HG02588 (cell line): ENCODE results near the gene SDK1.
"Not testable (repeated sequence)": the region's sequence is repeated elsewhere in the genome, so short reads cannot be mapped to it uniquely, and the experiment has no call there.

Source experiments
- ATAC-seq: cut with Tn5 transposase; IDR thresholded peaks from one replicate; pipeline ENCODE4 v1.9.1; 2021; ENCODE audit warnings: mild to moderate bottlenecking, moderate library complexity; ENCODE audit not compliant: unreplicated experiment

The SDK1 gene

DNA sequence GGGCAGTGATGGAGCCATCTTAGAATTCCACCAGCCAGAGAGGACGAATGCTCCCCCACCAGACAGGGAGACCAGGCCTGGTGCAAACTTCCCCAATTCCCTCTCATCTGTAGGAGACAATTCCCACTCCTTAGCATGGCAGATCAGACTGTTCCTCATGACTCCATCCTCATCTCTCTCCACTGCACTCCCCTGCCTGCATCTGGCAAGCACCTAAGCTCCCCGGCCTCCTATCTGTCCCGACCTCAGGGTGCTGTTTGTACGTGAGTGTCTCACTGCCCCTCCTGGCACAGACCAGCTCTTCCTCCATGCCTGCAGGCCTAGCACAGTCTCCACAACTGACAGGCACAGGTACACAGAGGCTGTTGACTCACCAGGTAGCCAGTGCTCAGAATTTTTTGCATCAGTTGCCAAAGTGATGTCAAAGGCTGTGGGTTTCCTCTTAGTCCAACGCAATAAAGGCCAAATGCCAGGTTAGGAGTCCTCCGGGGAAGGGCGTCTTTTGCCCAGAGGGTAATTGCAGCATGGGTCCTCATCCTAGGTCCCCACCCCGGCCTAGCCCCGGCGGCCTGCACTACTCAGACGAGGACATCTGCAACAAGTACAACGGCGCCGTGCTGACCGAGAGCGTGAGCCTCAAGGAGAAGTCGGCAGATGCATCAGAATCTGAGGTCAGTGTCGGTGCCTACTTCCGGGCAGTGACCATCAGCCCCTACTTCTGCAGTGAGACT lies 944.2 kb downstream of the SDK1 start:
- no peak for ATAC-seq

DNA sequence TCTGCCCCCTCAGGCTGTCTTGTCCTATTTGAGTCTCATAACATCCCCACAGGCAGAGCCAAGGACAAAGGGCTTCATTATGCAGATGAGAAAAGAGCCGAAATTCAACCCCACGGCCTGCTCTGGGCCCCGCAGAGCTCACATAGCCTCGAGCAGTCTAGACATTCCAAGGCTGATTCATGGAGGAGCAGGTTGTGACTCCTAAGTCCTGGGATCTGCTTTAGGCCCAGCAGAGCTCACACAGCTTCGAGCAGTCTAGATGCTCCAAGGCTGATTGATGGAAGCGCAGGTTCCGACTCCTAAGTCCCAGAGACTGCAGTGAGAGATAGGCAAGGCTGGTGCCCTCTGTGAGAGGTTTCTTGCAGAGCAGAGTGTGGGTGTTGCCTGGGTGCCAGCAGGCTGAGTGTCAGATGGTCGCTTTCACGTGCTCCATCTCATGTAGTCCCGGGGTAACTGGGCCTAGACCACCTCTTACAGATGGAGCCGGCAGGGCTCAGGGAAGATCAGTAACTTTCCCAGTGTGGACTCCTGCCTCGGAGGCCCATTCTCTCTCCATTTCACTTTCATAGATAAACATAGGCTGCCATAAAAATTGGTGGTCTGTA lies 944.9 kb downstream of the SDK1 start:
- ATAC-seq: no peak

DNA sequence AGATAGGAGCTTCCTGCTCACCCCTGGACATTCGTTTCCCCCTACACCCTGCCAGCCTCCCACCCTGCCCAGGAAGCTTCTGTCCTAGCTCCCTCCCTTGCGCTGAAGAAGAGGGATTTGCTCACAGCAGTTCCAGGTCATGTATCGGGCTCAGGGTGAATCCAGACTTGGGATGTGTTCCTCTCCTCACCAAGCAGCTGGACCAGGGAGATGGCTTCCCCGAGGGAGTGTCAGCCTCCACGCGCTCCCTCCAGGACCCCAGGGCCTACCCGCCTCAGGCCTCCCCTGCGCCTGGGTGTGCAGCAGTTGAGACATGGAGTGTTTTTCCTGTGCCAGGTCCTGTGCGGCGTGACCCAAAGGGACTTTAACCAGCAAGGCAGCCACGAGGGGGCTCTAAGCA lies 945.5 kb downstream of the SDK1 start:
- ATAC-seq: no peak

DNA sequence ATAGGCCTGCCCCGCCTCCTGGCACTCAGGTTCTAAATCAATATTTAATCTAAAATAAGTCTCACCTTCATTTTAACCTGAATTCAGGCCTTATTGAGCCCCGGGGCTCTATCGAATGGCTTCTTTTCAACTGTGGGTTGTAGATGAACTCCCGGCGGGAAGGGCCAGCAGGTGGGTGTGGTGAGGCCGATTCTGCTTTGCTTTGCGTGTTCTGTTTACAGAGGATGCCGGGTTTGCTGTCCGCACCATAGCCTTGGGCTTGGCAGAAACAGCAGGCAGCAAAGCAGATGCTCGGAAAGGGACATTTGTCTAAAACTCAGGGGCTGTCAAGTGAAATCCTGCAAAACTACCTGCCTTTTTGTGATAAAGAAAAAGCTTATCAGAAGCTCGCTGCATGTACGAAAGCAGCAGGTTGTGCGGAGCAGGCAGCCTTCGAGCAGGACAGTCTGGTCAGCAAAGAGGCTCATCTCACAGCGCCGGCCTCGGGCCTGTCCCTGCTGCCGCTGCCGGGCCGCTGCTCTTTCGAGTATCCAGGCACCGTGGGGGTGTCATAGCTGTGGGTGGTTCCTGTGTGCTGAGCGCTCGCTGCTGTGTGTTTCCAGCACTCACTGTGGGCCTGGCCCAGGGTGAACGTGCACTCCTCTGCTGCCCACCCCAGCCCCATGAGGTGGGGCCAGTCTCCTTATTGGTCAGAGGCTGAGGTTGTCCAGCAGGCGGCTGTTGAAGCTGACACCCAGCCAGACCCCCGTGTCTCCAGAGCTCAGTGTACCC lies 946.2 kb downstream of the SDK1 start:
- ATAC-seq: no peak

GRCh38 chr7:4248295-4248694 lies 947.2 kb downstream of the SDK1 start:
- ATAC-seq: no peak

DNA sequence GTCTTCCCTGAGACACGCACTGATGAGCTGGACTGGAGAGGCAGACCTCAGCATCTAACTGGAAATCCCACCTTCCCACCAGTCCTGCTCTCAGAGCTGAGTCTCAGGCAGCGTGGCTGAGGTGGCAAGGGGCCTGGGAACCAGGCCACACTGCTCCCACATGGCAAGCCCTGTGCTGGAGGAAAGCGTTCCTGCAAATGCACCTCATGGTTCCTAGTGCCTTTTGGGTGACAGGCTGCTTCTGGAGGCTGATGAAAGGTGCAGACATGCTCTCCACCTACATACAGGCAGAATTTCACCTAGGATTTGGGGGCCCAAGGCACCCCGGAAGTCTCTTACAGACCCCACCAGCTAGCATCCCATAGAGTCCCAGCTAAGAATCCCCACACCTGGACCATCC lies 948.2 kb downstream of the SDK1 start:
- ATAC-seq: no peak

DNA sequence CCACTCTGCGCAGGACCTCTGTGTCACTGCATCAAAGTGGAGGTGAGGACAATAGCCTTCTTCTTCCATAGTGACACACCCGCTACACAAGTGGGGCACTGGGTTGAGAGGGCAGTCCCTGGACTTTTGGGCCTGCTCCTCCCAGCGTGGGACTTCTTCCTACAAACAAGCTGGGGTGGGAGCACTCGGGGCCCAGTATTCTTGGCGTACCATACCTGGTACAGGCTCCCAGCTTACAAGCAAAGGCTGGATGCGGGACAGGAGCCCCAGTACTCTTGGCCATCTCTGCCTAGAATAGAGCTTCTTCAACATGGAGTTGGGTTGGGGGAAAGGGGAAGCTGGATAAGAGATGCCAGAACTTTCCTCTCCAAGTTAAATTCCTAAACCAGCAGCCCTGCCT lies 954.3 kb downstream of the SDK1 start:
- ATAC-seq: no peak

DNA sequence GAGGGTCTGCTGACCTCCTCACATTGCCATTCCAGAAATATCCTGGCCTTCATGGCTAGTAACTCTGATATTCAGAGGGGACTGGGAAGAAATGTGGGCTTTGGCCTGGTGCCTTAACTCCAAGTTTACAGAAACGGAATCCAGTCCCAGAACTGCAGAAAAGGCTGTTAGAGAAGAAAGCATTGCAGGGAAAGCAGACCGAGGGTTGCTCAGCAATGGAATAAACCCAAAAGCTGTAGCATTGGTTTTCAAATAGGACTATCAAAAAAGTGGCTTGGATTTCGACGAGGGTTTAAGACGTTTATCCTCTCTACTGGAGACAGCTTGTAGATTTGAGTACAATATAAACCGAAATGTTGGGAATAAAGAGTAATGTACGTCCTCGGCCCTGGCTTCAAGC lies 955.2 kb downstream of the SDK1 start:
- no peak for ATAC-seq

DNA sequence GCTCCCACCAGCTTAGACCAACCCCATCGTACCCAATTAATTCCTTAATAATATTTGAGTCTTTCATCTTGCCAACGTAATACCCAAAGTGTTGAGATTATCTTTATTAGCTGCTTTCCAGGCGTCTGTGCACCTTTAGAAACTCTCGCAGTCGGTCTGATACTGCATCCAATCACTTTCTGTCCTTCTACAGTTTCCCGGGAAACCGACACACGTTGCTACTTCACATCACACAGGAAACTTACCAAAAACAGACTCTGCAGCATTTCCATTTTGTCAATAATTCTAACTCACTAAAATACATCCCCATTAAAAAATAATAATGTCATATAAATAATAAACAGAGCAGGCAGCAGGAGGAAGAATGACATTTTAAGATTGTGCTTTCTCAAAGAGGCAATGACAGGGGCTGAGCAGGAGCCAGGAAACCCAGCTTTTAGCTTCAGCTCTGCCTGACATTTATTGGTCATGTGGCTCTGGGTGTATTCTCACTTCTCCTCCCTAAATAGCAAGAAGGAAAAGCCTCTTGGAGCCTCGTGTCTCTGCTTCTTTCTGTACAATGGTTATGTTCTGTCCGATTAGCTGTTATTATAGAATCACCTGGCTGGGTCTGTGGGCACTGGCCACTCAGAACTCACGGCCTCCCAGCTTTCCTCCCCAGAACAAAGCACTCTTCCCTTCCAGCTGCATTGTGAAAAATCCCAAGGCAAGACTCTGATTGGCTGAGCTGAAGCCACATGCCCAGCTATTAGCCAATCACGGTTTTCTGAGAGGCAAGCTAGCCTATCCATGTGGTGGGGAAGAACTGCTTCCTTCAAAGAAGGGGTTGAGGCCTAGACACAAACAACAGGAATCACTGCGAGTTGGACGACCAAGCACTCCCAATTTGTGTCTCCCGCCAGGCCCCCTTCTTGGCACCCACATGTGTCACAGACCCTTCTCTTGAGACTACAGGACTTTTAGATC lies 956.4 kb downstream of the SDK1 start:
- no peak for ATAC-seq

- ATAC-seq: not testable (repeated sequence)
Measured at GRCh38 chr7:4260116-4260515, 959.1 kb downstream of the SDK1 start.

DNA sequence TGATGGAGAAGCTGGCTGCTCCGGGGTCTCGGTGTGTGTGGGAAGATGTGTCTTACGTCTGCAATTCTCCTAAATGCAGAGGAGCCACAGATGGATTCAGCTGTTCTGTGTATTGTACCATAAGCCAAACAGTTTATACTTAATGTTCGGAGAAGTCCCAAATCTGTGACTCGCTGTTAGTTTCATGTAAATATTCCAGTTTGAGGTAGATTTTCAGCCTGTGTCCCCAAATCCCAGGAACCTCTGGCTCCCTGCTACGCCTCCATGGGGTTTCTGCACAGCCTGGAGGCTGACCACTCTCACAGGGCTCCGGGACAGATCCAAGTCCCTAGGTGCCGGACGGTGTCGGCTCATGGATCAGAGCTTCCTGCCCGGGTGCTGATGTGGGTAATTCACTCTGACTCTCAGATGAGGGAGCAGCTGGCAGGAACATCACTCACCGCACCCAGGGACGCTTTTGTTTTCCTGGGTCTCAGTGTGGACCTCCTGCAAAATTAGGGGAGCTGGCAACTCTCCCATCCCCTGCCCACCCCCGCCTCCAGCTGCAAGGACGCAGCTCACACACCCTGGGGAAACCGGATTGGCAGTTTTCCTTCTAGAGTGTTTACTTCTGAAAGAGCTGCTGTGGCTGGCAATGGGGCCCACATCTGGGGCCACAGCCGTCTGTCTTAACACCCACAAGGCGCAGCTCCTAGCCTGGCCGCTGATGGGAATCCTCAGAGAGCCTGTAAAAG lies 960.0 kb downstream of the SDK1 start:
- no peak for ATAC-seq

- ATAC-seq: no peak
Measured at GRCh38 chr7:4261601-4261960, 960.5 kb downstream of the SDK1 start.

DNA sequence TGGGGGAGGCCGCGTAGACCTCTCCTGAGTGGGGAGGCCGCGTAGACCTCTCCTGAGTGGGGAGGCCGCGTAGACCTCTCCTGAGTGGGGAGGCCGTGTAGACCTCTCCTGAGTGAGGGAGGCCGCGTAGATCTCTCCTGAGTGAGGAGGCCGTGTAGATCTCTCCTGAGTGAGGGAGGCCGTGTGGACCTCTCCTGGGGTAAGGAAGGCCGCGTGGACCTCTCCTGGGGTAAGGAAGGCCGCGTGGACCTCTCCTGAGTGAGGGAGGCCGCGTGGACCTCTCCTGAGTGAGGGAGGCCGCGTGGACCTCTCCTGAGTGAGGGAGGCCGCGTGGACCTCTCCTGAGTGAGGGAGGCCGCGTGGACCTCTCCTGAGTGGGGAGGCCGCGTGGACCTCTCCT lies 963.2 kb downstream of the SDK1 start:
- ATAC-seq: not testable (repeated sequence)

DNA sequence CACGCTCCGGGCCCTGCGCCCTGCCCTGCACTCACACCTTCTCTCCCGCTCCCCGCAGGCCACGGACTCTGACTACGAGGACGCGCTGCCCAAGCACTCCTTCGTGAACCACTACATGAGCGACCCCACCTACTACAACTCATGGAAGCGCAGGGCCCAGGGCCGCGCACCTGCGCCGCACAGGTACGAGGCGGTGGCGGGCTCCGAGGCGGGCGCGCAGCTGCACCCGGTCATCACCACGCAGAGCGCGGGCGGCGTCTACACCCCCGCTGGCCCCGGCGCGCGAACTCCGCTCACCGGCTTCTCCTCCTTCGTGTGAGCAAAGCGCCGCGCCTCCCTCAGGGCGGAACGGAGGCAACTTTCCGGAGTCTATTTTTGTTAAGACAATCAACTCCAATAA lies 964.0 kb downstream of the SDK1 start:
- ATAC-seq: no peak

GRCh38 chr7:4265676-4266075 lies 964.6 kb downstream of the SDK1 start:
- no peak for ATAC-seq

DNA sequence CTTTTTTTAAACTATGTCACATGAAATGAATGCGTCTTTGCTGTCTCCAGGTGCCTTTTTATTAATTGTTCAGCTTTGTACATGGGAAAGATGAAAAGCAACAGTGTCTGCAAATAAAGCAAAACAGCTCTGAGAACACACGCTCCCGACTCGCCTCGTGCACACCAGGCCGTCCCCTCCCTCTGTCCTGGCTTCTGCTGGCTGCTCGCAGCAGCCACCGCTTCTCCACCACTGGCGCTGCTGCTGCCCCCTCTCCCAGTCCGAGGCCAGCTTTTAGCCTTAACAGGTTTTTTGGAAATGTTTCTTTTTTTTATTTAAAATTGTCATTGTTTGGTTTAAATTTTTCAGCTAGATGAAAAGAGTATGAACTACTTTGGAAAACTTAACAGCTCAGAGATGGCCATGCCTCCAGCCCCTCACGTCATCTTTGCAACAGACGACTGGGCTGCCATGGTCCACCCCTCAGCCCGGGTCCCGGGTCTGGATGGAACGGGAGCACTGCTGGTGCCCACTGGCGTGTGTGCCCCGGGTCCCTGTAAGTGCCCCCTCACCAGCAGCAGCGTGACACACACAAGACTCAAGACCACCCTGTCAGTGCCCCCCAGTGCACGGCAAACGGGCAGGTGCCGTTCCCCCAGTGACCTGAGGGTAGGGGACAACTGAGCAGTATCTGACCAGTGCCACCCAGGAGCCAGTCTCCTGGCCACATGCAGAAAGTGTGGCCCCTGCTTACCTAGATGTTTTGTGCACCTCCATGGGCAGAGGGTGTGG lies 965.4 kb downstream of the SDK1 start:
- no peak for ATAC-seq

DNA sequence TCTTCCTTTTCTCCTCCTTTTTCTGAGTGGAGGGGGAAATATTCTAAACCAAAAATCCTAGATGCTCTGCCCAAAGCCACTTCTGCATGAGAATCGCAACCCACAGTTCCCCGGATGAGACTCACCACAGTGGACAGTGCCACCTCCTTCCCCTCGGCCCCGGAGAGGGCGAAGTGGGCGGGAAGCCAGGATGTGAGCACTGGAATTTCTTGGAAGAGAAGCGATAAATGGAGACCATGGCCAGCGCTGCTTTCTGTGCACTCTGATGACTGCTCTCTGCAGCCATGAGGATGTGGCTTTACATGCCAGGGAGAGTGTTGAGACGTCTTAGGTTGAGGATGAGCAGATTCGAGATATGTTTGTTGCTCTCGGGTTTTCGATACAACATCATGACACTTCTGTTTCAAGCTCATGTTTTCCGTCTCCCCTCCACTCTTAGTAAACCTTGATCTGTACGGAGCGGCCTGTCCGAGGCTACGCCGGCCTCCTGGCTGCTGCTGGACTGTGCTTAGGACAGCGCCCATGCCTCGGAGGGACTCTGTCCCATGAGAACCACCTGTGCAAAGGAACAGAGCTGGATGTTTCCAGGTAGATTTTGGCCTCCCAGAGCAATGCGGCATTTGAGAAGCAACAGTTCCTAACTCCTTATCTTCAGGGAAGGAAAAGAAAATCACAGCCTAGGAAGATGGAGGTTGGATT lies 966.4 kb downstream of the SDK1 start:
- ATAC-seq: no peak

DNA sequence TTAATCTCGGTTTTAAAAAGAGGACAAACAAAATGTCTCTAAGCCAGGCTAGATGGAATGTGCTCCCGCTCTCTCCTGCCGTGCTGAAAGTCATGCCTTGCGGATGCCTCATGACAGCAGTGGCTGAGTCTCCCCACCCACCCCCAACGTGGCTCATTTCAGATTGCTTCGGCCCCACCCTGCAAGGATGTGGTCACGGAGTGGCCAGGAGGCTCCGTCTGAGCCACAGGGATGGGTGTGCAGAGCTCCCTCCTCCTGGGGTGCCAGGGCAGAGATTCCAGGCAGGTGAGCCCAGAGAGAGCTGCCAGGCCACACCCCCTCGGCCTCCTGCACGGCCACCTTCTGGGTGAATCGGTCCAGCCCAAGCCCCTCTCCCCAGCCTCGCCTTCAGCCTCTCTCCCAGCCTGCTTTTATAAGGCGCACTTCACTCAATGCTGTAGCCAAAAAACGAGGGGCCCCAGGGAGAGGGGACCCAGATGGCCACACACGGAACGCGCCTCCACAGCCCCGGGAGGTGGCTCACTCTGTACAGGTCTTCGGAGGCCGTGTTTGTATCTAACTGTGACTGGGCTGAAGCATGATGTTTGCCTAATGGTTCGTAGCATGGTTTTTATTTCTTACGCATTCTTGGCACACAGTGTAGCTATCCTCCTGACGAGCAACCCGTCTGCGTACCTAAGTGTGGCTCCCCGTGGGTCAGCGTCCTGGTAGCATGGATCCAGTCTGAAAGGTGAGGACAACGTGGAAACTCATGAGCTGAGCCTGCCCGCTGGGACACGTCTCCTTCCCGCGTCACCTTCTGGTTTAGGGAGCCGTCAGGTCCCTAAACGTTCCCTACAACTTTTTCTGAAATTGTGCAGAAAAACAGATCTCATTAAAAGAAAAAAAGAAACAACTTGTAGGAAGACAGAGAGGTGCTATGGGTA lies 967.3 kb downstream of the SDK1 start:
- ATAC-seq: no peak
